ENCODE results near the gene DNAJB12.
"Not testable (repeated sequence)": the region's sequence is repeated elsewhere in the genome, so short reads cannot be mapped to it uniquely, and the experiment has no call there.

The DNAJB12 gene

DNA sequence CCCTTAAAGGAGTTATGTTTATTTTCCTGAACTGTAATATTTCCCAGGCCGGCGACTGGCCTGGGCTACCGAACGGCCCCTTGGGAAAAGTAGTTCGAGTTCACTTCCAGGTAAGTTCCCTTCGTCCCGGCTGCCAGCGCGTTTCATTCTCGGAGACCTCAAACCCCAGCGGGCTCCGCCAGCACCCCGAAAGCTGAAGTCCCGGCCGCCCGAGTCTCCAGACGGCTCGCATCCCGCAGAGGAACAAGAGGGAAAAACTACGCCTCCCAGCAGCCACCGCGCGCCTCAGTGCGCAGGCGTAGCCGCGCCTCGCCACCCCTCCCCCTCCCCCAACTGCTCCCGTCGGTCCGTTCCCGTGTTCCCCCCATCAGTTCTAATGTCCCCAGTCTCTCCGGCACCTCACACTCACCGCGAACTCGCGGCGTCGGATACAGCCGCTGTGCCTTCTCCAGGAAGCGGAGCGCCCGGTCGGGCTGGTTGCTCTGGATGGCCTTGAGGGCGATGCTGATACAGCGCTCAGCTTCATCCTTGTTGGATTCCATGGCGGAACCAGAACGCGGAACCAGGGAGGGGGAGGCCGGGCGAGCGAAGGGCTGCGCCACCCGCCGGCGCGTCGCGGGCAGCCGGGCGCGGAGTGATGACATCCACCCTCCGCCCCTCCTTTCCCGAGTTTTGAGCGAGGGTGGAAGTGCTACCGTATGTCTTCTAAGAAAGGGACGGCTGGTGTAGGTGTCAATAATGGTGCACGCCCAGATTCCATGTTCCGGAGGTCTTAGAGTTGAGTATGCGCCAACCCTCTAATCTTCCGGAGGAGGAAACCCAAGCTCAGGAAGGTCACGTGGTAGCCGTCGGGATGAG is at the start of gene DNAJB12:
Gene DNAJB12, minus strand, starts transcription at position 564 of the 858 bp plus-strand sequence. Its CDS starts 22 bp downstream, at position 542.
- DNase-seq (ENCODE audit: low read depth in 2 of 2): peak; percentile 93 to 95

DNA sequence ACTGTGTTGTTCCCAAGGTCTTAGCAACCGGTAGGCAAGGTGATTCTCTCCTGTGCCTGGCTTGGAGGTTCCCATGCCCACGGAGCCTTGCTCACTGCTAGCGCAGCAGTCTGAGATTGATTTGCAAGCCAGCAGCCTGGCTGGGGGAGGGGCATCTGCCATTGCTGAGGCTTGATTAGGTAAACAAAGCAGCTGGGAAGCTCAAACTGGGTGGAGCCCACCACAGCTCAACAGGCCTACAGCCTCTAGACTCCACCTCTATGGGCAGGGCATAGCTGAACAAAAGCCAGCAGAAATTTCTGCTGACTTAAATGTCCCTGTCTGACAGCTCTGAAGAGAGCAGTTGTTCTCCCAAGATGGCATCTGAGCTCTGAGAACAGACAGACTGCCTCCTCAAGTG is 40.9 kb upstream of the DNAJB12 start:
- not testable (repeated sequence) for DNase-seq (ENCODE audit: low read depth in 2 of 2)

DNA sequence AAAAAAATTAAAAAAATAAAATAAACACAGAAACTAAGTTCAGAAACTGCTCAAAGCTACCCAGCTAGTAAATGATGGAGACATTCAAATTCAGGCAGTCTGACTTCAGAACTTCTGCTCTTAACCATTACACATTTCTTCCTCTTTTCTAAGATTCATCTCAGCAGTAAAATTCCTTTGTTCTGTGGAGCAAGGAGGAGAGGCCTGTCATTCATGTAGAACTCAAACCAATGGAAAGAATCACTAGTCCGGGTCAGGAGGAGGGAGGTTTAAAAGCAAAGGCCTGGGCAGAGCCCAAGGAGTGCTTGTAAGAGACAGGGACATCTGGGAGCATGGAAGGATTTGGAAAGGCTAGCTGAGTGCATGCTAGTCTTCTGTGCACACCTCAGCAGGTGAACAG is 37.9 kb upstream of the DNAJB12 start:
- DNase-seq (ENCODE audit: low read depth in 2 of 2): no peak

DNA sequence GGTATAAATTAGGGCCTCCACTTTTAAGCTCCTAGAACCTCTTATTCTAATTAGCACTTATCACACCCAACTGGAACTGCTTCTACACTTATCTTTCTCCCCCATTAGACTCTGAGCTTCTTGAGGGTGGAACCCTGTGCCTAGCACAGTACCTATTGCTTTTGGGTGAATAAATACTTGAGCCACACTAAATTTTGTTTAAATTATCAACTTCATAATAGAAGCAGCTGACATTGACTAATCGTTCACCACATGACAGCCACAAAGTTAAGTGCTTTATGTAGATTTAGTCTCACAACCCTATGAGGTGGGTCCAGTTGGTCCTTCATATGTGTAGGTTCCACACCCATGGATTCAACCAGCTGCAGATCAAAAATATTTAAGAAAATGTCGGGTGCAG is 36.0 kb upstream of the DNAJB12 start:
- no peak for DNase-seq (ENCODE audit: low read depth in 2 of 2)

DNA sequence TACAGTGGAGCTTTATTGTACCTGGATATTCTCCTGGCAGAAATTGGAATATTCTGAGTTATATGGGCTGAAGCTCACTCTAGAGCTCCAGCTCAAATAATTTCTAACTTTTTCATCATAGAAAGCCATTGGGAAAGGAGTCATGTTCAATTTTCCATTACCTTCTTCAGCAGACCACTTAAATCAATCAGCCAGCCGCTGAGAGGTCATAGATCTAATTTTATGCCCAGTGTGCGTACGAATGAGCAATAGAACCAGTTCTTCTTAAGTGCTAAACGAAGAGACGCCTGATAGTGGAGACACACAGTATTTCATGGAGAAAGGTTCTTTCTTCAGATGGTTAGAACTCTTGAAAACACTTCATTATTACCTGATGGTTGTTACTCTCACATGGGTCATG is 35.0 kb upstream of the DNAJB12 start:
- no peak for DNase-seq (ENCODE audit: low read depth in 2 of 2)

DNA sequence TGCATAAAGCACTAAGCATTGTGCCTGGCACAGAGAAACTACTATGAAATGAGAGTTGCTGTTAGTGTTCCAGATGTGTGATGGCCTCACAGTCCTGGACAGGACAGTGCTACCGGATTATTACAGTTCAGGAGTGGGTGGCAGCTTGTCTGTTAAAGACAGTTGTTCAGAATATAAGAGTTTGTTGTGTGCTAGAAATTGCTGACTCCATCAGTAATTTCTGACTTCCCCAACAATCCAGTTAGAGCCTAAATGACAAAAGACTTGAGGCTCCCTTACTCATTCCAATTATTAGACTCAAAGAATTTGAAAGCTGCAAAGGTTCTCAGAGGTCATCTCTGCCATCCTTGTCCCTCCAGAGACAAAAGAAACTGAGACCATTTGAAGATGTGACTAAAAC is 34.3 kb upstream of the DNAJB12 start:
- no peak for DNase-seq (ENCODE audit: low read depth in 2 of 2)

DNA sequence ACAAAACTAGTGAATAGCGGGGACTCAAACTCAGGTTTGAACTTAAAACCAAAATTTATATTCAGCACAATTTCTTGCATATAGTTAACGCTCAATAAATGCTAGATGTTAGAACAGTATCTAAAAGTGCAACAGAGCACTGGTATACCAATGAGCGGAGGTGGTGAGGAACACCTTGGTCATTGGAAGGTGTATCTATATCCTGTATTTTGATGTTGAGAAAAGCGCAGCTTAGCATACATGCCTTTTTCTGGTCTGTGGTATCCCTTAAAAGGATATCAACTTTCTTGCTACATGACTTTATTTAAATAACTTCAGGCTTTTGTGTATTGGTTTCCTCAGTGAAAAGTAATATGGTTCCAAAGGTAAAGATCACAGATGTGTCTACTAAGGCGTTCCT is 33.3 kb upstream of the DNAJB12 start:
- DNase-seq (ENCODE audit: low read depth in 2 of 2): no peak

DNA sequence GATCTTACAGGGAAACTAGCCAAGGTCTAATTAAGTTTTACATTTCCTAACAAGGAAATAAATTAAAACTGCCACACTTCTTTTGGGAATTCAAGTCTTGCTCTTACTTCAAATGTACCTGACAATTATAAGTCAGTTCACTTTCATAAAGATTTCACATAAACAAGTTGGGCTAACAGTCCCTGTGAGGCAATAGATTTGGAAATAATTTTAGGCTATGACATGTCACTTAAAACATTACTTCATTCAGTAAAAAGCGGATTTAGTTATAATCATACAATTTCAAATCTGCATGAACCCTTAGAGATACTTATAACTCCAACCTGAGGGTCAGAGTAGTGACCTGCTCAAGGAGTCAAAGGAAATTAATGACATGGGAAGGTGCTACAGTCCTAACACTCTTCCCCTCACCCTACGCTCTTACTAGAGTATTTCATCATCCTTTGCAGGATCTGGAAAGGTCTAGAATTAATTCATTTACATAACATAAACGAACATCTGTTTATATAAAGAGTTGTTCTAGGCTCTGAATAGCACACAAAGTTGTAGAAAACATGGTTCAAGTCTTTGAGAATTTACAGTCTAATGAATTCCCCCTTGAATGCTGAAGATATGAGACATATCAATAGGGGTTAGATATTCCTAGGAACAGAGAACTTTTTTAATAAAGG is 32.3 kb upstream of the DNAJB12 start:
- no peak for DNase-seq (ENCODE audit: low read depth in 2 of 2)

DNA sequence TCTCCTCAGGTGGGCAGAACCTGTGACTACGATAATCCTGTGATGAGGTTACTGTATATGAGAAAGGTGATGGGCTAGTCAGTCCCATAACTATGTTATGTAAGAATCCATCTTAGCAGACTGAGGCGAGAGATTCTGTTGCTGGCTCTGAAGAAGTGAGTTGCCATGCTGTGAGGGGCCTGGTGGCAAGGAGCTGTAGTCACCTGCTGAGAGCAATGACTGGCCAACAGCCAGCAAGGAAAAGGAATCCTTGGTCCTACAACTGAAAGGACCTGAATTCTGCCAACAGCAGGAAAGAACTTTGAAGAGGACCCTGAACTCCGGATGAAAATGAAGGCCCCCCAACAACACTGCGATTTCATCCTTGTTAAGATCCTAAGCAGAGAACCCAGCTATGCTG is 31.0 kb upstream of the DNAJB12 start:
- DNase-seq (ENCODE audit: low read depth in 2 of 2): no peak

DNA sequence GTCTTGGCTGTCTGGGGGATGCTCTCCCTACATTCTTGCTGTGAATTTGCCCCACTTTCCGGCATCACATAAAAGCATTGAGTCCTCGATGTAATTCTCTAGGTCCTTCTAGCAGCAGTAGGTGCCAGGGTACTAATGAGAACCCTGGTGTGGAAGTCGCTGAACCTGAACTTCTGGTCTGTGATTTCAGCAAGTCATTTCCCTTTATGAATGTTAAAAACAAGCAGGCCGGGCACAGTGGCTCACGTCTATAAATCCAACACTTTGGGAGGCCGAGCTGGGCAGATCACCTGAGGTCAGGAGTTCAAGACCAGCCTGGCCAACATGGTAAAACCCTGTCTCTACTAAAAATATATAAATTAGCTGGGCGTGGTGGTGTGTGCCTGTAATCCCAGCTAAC is 30.3 kb upstream of the DNAJB12 start:
- not testable (repeated sequence) for DNase-seq (ENCODE audit: low read depth in 2 of 2)

DNA sequence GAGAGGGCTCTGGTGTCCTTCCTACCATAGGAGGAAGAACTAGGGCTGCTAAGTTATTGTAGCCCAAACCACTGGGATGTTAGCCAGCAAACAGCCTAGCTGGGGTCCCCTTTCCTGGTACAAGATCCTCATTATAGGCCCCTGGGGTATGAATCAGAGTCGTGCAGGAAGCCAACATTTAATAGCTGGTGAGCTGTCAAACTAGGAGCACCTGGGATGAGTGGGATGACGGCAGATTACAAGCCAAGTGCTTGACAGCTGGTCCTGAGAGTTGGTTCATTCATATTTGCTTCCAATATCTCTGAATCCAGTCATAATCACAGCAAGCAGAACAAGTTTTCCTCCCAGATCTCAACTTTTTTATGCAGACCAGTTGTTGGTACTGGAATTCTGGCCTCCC is 25.1 kb upstream of the DNAJB12 start:
- no peak for DNase-seq (ENCODE audit: low read depth in 2 of 2)

DNA sequence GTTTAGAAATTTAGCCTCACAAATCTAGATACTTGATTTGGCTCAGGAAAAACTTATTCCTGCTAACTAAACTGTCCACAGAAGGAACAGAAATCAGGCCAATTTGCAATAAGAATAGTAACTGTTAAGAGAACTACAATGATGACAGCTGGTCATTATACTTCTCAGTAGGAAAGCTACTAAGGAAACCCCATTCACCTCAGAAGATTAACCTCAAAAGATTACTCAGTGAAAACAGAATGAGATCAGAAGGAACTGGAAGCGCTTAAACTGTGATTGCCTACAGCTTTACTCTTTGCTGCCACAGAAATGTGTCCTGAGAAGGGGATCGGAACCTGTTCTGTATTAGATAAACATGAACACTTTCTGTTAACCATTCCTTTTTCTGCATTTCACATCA is 24.3 kb upstream of the DNAJB12 start:
- DNase-seq (ENCODE audit: low read depth in 2 of 2): no peak

DNA sequence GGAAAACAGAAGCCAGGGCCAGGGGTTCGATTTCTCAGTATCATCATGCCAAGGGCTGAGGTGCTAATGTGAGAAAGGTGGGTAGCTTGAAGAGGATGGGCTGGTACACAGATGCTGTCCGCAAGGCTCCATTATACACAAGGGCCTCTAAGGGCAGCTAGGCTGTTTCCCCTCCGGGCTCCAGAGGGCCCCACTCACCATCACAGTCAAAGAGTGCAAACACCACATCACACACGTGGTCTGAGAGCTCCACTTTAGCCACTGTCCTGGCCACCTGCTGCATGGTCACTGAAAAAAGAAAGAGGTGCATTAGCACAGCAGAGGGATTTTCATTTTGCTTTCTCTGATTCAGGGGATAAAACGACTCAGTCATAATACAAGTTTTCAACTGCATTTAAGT is 20.9 kb upstream of the DNAJB12 start:
- no peak for DNase-seq (ENCODE audit: low read depth in 2 of 2)

DNA sequence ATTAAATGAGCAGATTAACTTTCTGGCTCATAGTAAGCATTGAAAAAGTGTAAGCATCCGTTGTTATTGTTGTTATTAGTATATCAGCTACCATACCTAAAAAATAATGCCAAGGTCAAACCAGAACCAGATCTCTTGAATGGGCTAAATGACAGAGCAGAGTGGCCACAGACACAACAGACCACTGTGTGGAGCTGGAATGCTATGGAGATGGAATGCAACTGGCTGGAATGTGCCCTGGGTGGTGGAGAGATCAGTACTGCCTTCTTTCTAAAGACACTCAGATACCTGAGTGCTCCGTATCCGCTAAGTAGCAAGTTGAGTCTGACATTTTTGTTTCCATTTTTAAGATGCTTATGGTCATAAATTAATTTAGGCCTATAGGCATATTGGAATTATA is 20.5 kb upstream of the DNAJB12 start:
- DNase-seq (ENCODE audit: low read depth in 2 of 2): no peak

DNA sequence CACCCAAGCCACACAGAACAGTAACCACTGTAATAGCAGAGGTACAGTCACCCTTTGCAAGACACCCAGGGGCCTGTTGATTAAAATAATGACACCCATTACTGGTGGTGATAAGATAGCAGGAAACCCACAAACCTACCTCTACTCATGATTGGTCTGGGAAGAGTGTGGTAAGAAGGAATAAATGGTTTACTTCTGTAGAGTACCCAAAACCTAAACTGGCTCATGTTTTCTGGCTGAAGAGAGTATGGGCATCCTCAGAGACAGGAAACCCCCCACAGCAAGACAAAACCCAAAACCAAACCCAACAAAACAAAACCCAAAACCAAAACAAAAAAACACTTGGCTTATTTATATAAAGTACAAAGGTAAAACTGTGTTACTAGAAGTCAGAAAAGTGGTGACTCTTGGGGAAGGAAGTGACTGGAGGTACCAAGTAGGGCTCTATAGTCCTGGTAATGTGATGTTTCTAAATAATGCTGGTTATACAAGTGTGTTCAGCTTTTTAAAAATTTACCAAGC is 15.5 kb upstream of the DNAJB12 start:
- DNase-seq (ENCODE audit: low read depth in 2 of 2): no peak

DNA sequence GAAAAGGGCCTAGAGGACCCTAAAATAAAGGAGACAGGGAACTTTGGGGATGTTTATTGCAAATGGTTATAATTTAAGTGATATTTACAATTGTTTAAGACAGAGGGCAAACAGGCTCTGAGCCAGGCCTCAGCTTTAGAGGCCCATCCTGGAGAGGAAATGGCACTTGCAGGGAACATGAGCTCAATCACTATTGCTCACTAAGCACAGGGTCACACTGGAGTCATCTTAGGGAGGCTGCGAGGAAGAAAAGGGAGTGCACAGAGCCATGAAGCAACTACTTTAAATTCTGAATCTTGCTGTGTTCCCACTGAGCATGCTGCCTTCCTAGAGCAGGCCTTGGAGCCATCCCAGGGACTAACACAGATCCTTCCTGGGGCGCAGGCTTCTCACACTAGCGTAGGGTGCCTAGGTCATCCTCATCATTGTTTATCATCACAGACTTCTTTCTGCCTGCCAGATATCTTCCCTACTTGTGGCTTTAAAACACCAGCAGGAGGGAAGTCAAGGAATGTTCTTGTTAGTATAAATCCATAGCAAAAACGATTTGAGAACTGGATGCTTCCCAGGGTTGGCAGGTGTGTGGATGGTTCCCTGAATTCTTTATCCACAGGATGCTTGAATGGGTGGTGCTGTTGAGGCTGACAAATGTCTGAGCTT is 12.7 kb upstream of the DNAJB12 start:
- no peak for DNase-seq (ENCODE audit: low read depth in 2 of 2)

DNA sequence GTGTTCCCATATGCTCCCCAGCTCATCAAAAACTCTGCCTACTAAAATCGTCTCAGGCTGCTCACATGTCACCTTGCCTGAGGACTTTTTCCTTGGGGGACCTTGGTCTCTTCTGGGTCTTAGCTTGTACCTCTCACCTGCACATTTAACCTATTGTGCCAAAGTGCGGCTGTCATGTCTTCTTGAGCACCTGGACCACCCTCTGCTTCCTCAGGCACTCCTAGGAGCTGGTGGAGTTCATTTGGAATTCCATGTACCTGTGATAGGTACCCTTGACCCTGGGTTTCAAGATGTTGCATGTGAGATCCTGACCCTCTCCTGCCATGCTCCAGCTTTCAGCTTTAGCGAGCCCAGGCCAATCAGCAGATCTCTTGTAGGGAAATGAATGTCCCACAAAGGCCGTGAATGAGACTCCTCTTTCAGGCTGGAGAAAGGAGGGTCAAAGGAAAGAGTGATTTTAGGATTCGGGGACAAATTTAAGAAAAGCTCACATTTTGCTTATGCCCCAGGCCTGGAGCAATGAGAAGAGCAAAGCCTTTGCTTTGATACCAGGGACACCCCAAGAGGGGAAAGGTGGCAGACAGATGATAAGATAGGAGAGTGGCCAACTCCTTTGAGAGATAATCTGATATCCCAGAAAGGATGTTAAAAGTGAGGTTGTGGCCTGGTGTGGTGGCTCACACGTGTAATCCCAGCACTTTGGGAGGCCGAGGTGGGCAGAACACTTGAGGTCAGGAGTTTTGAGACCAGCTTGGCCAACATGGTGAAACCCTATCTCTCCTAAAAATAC is 10.6 kb upstream of the DNAJB12 start:
- no peak for DNase-seq (ENCODE audit: low read depth in 2 of 2)

DNA sequence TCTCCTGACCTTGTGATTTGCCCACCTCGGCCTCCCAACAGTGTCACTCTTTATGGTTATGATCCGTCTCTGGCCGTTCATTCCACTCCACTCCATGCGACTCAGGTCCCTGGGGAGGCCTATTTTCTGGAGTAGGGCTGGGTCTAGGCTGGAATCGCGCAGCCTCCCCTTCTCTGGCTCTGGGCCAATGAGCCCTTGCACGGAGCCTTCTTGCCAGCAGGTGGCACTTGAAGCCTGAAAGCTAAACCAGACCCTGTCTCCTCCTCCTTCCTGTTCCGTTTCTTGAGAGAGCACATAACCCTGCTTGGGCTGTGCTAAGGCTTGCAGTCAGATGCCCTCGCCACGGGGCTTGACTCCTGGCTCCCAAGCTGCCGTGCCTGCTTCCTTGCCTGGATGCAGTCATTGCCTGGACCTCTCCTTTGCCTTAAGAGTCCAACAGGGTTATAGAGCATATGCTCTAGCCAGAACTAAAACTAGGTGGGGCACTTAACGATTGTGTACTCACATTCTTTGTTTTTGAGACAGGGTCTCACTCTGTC is 9.6 kb upstream of the DNAJB12 start:
- DNase-seq (ENCODE audit: low read depth in 2 of 2): peak; percentile 82 to 83

DNA sequence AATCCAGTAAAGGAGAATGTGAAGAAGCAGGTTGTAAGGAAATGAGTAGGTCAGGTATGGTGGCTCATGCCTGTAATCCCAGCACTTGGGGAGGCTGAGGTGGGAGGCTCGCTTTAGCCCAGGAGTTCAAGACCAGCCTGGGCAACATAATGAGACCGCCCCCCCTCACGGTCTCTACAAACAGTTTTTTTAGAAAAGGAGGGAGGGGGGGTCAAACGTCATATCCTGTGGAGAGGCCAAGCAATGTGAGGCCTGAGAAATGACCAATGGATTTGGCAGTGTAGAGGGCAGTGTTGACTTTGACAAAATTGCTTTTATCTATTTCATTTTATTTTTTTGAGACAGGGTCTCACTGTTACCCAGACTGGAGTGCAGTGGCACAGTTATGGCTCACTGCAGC is 2.3 kb upstream of the DNAJB12 start:
- DNase-seq (ENCODE audit: low read depth in 2 of 2): no peak

DNA sequence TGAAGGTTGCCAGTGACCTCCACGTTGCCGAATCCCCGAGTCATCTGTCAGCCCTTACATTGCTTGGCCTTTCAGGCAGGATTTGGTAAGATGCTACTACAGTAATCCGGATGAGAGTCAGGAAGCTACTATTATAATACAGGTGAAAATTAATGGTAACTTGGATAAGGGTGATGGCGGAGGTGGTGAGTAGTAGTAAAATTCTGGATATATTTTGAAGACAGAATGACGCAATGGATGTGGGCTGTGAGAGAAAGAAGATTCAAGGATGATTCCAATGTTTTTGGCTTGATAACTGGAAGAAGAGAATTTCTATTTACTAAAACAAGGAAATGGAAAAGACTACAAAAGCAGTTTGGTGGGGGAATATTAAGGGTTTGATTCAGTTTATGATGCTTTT is 1.4 kb upstream of the DNAJB12 start:
- no peak for DNase-seq (ENCODE audit: low read depth in 2 of 2)

DNA sequence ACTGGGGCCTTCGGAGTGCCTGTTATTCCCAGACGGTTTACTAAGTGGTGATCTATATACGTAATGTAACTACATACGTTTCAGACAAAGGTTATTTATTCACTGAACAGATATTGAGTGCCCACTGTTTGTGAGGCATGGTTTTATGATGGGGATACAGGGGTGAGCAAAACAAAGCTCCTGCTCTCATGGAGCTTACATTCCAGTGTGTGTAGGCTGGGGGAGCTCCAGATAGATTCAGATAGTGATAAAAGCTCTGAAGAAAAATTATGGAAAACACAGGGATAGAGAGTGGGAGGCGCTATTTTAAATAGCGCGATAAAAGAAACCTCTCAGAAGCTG is 466 bp upstream of the DNAJB12 start:
- DNase-seq (ENCODE audit: low read depth in 2 of 2): no peak

DNA sequence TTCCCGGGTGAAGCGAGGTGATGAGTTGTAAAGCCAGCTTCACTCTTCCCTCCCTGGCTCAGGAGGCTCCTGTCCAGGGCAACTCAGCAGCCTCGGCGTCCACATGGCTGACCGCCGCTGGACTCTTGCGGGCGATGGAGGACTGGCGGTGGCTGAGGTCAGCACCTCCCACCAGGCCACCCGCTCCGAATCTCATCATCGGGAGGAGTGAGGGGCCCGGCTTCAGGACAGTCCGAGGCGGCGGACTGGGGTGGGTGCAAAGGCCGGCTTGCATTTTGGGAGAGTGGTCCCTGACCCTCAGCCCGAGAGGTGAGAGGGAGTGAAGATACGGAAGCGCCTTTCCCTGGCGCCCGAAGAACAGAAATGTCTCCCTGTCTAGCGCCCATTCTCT is 759 bp downstream of the DNAJB12 start:
- no peak for DNase-seq (ENCODE audit: low read depth in 2 of 2)
